Esophagus (tissue), 2 donors: ENCODE results near the gene CNOT6L. TPM values are rescaled to one million over a fixed set of nuclear protein-coding genes. Genes with fewer than 3 reads are reported as not detected.
"Not testable (repeated sequence)": the region's sequence is repeated elsewhere in the genome, so short reads cannot be mapped to it uniquely, and the experiment has no call there.

Experiments used
- H3K27ac ChIP-seq, 2 donors: one replicate each; pipeline ENCODE4 v1.5.1; 2013; ENCODE audit warnings: low read depth in 2 of 2, mild to moderate bottlenecking in 2 of 2, inconsistent platforms in 1 of 2, low read length in 1 of 2, moderate library complexity in 1 of 2
- H3K27me3 ChIP-seq, 2 donors: one replicate each; pipeline ENCODE4 v1.6.1; 2013; ENCODE audit warnings: low read length in 2 of 2, control low read depth in 1 of 2, mild to moderate bottlenecking in 1 of 2; ENCODE audit not compliant: insufficient read depth in 2 of 2, control insufficient read depth in 1 of 2
- H3K36me3 ChIP-seq, 2 donors: one replicate each; pipeline ENCODE4 v1.6.1; 2013; ENCODE audit warnings: low read length in 1 of 2; ENCODE audit not compliant: control insufficient read depth in 2 of 2, insufficient read depth in 2 of 2
- H3K4me1 ChIP-seq, 2 donors: one replicate each; pipeline ENCODE4 v1.6.1; 2013; ENCODE audit warnings: low read length in 1 of 2; ENCODE audit not compliant: control insufficient read depth in 2 of 2, insufficient read depth in 2 of 2
- H3K4me3 ChIP-seq, 2 donors: one replicate each; pipeline ENCODE4 v1.5.1; 2013; ENCODE audit warnings: low read length in 2 of 2, mild to moderate bottlenecking in 2 of 2, low read depth in 1 of 2, moderate library complexity in 1 of 2
- H3K9me3 ChIP-seq, 2 donors: one replicate each; pipeline ENCODE4 v1.6.1; 2013; ENCODE audit warnings: mild to moderate bottlenecking in 2 of 2, low read depth in 1 of 2, low read length in 1 of 2, moderate library complexity in 1 of 2; ENCODE audit not compliant: control insufficient read depth in 2 of 2, insufficient read depth in 1 of 2
- WGBS, 2 donors: extraction: QIAGEN DNeasy Blood & Tissue Kit; methylation state at CpG; one replicate each; pipeline ENCODE4 v1.1.7; 2013; 5-methylcytosine and 5-hydroxymethylcytosine counted together
- polyA plus RNA-seq, 2 donors: library from polyadenylated mRNA; stranded (reverse); fragments of 200-250 nt; gene quantifications; one replicate each; pipeline ENCODE4 v1.2.3, GENCODE V29; 2013
- donor health status: healthy with polysubstance abuse.
- donor health status: Bipolar disorder and iron deficiency.

Gene CNOT6L
- polyA plus RNA-seq, 2 donors, result 2.8 to 4.3 TPM

DNA sequence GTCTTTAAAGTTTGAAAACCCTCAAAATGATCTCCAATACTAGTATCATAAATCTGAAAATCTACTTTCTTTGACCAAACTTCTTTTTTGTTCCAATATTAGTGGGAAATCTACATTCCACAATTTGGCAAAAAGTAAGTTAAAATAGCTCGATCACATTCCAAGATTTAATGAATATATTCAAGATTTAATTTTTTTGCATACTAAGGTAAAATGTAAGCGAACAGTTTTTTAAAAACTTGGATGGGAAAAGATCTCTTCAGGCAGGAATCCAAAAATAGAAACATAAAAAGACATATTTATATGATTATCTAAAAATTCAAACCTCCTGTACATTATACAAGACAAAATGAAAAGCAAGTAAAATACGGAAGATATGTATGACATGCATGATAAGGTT, 31.2 kb downstream of the CNOT6L start:
- no peaks in the 10 kb centered on the region for H3K36me3 ChIP-seq
- no peak overlapping the region for H3K4me3 ChIP-seq
- H3K9me3 ChIP-seq, result no peaks in the 10 kb centered on the region
- H3K27me3 ChIP-seq, result no peaks in the 10 kb centered on the region
- WGBS, 2 donors, result 81 to 82% methylated on average over 3 of the region's 3 CpGs
- H3K27ac ChIP-seq, result no peak overlapping the region
- no peaks in the 10 kb centered on the region for H3K4me1 ChIP-seq

DNA sequence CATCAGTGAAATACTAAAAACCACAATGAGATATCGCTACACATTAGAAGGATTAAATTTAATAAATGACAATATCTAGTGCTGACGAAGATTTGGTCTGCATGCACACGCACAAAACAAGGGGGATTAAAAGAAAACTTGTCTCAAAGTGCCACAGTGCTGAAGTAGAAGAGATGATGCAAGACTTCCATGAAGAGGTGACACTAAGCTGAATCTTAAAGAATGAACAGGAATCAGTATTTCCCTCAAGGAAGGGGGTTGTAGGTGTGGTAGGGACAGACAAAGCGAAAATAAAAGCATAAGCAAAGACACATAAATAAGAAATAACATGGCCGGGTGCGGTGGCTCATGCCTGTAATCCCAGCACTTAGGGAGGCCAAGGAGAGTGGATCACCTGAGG, 33.5 kb downstream of the CNOT6L start:
- H3K4me3 ChIP-seq, result no peak overlapping the region
- no peaks in the 10 kb centered on the region for H3K27me3 ChIP-seq
- no peaks in the 10 kb centered on the region for H3K9me3 ChIP-seq
- no peak overlapping the region for H3K27ac ChIP-seq
- no peaks in the 10 kb centered on the region for H3K36me3 ChIP-seq
- no peaks in the 10 kb centered on the region for H3K4me1 ChIP-seq
- WGBS, 2 donors, result 86 to 88% methylated on average over 6 of the region's 6 CpGs

DNA sequence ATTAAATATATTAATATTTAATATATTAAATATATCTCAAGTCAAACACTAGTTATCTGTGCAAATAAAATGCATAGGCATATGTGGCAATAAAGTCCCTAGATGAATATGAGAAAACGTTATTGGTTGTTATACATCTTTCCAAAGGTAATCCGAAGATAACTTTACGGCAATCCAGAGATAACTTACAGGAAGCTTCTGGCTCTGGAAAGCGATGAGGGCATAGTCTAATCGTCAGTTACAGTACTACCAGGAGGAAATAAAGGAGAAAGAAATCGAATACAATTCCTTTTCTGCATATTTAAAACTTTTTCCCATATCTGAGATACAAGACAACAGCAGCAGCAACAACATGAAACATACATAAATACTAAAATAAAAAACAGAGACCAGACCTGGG, 35.3 kb downstream of the CNOT6L start:
- no peak overlapping the region for H3K27ac ChIP-seq
- H3K27me3 ChIP-seq, result no peaks in the 10 kb centered on the region
- no peaks in the 10 kb centered on the region for H3K9me3 ChIP-seq
- 68 to 85% methylated on average over 6 of the region's 6 CpGs for WGBS, 2 donors
- H3K36me3 ChIP-seq, result no peaks in the 10 kb centered on the region
- H3K4me3 ChIP-seq, result no peak overlapping the region
- H3K4me1 ChIP-seq, result no peaks in the 10 kb centered on the region

DNA sequence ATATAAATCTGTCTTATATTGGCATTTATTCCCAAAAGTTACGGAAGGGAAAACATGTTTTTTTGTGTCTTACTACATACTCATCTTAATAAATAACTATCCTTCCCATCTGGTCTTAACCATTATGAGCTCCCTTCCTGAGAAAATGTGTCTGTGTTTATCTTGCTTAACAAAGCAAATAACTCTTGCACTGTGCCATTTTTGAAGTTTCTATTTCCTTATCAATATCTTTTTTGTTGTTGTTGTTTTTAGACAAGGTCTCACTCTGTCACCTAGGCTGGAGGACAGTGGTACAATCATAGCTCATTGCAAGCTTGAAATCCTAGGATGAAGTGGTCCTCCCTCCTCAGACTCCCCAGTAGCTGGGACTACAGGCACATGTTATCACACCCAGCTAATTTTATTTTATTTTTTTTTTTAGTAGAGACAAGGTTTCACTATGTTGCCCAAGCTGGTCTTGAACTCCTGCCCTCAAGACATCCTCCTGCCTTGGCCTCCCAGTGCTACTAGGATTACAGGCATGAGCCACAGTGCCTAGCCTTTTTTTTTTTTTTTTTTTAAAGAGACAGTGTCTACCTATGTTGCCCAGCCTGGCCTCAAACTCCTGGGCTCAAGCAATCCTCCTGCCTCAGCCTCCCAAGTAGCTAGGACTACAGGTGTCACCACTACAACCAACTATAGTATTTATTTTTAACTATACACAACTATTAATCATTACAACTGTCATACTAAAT, 36.9 kb downstream of the CNOT6L start:
- Histone ChIP-seq H3K9me3 (no peaks in the 10 kb centered on the region), H3K27me3 (no peaks in the 10 kb centered on the region), H3K36me3 (no peaks in the 10 kb centered on the region), H3K4me1 (no peaks in the 10 kb centered on the region), H3K4me3 (no peak overlapping the region), H3K27ac (no peak overlapping the region)
- 92 to 94% methylated on average over 1 of the region's 1 CpG for WGBS, 2 donors

DNA sequence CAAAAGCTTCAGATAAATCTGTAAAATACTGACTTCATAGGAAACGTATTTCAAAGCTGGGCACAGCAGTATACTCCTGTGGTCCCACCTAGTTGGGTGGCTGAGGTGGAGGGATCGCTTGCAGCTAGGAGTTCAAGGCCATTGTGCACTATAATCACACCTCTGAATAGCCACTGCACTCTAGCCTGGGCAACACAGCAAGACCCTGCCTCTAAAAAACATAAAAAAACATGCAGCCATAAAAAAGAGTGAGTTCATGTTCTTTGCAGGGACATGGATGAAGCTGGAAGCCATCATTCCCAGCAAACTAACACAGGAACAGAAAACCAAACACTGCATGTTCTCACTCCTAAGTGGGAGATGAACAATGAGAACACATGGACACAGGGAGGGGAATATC, 38.4 kb downstream of the CNOT6L start:
- not testable (repeated sequence) for H3K4me1 ChIP-seq, H3K27ac ChIP-seq, H3K9me3 ChIP-seq, H3K27me3 ChIP-seq, H3K36me3 ChIP-seq, H3K4me3 ChIP-seq
- WGBS, 2 donors, result 93 to 94% methylated on average over 2 of the region's 2 CpGs

DNA sequence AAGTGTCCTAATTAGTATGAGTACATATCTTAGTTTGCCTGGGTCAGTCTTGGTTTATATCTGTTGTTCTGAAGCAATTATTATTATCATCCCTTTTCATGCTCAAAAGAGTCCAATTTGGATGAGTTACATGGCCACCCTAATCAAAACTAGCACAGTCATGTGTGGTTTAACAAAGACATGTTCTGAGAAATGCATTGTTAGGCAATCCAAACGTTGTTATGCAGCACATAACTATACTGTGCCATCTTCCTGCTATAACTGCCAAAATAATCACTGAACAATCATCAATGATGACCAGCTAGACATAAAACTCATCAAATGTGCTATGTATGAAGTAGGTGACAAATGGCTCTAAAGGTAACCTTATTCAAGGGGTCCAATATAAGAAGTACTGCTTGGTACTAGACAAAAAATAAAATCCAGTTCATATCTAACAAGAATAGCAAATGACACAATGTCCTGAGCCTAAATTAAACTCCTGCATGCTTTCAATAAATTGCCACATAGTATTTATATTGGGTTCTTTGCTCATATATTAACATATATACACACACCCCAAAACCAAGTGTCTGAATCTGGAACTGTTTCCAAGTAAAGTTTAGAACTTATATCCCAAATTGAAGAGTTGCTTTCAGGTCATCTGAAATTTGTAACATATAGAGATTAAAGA, 41.9 kb downstream of the CNOT6L start:
- Histone ChIP-seq H3K27ac (no peak overlapping the region), H3K4me1 (no peaks in the 10 kb centered on the region), H3K9me3 (no peaks in the 10 kb centered on the region), H3K27me3 (no peaks in the 10 kb centered on the region), H3K4me3 (no peak overlapping the region), H3K36me3 (peaks cover 0 to 5% of the 10 kb centered on the region in 2 donors)
- WGBS, 2 donors, result 3 to 4% methylated on average over 1 of the region's 1 CpG

DNA sequence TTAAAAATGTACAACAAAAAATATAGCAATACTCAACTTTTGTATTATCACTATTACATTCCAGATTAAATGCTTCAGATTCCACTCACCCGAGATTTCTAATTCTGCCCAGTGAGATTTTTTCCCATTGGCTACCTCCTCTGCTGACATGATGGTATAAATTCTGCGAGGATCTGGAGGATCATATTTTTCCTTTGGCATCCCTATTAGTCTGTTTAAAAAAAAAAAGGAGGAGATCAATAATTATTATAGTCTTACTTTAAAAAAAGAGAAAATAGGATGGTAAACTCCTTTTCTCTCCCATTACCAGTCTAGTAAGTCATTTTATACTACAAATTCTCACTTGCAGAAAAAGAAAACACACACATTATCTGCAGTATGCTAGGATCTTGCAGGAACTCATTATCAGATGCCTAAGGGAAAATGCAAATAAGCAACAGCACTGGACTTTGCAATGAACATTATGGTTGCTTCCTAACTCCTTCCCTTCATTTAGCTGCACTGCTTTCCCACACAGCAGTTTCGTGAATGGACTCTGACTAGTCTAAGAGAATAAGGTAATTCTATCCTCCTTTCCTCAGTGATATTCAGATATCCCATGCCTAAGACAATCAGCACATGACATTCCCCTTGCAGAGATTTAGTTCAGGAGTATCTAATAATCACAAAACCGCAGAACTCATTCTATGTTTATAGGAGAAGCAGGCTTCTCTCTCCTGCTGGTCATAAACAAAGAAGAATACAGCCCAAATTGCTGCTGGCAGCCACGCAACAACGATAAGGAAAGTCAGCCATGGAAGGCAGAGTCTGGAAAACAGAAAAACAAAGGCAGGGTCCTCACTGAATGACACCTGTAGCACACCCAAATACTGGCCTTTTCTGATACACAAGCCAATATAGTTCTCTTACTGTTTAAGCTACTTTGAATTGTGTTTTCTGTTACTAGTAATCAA, 42.7 kb downstream of the CNOT6L start:
- H3K9me3 ChIP-seq, result no peaks in the 10 kb centered on the region
- 63 to 82% methylated on average over 6 of the region's 6 CpGs for WGBS, 2 donors
- H3K27ac ChIP-seq, result no peak overlapping the region
- H3K36me3 ChIP-seq, result peaks cover 0 to 5% of the 10 kb centered on the region in 2 donors
- H3K4me3 ChIP-seq, result no peak overlapping the region
- no peaks in the 10 kb centered on the region for H3K4me1 ChIP-seq
- no peaks in the 10 kb centered on the region for H3K27me3 ChIP-seq

DNA sequence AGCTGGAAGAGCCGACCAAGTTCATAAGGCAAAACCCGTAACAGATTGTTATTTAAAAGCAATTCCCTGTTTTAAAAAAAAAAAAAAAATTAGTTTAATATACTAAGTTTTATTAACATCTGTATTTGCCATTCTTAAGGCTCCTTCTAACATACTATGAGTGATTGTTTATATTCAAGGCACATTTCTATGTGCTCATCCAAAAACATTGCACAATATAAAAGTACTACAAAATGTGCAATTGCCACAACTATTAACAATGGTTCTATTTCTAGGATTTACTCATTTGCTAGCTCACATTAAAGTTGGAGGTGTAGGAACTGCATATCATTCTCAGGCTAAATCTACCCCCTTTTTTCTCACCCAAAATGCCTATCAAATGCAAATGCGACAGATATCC, 46.1 kb downstream of the CNOT6L start:
- Histone ChIP-seq H3K36me3 (peaks cover 0 to 5% of the 10 kb centered on the region in 2 donors), H3K4me1 (no peaks in the 10 kb centered on the region), H3K27ac (no peak overlapping the region), H3K4me3 (no peak overlapping the region), H3K27me3 (no peaks in the 10 kb centered on the region), H3K9me3 (no peaks in the 10 kb centered on the region)
- 96 to 97% methylated on average over 3 of the region's 3 CpGs for WGBS, 2 donors

DNA sequence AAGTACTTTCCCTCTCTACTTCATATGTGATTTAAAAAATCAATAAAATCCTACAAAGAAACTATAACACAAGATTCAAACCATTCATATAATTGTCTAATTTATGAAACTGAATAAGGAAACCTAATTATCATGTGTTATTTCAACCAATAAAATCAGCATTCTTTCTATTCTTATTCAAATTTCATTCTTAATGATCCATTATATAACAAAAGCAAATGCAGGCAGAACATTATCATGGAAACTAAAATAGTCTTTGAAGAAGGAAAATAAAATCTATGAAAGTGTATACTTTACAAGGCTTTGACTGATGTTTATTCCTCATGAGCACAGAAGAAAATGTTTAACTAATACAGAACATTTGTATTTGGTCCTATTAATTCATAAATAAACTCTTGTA, 47.6 kb downstream of the CNOT6L start:
- Histone ChIP-seq H3K9me3 (no peaks in the 10 kb centered on the region), H3K27ac (no peak overlapping the region), H3K27me3 (no peaks in the 10 kb centered on the region), H3K4me1 (no peaks in the 10 kb centered on the region), H3K36me3 (peaks cover 0 to 5% of the 10 kb centered on the region in 2 donors), H3K4me3 (no peak overlapping the region)
